ENCODE results near the gene GGN. TPM values are rescaled to one million over a fixed set of nuclear protein-coding genes. Genes with fewer than 3 reads are reported as not detected.

The GGN gene
- total RNA-seq, 1 experiment from 2014 or later, result 1.5 TPM

DNA sequence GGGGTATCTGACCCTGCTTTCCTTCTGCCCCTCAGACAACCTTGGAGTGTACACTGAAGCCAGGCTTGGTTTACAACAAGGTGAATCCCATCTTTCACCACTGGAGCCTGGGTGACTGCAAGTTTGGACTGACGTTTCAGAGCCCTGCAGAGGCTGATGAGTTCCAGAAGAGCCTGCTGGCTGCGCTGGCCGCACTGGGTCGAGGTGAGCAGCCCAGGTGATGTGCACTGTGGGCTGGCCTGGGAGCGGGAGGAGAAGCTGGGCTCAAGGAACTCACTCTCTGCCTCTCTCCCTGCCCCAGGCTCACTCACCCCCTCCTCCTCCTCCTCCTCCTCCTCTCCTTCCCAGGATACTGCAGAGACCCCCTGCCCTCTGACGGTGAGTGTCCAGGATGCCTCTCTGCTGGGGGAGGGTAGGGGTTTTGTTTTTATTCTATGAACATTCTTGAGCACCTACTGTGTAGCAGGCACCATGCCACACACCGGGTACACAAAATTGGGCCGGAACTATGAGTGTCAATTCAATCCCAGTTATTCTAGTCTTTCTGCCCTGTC is 4.2 kb upstream of the GGN start:
- DNase-seq, result no peak
- H3T11ph ChIP-seq (ENCODE audit: low read length), result no peak overlapping the region
- H3K23ac ChIP-seq (ENCODE audit: insufficient read length, low read depth, low read length), result no peak overlapping the region
- no peak overlapping the region for H2BK20ac ChIP-seq (ENCODE audit: low read depth, low read length, poor library complexity, severe bottlenecking)
- no peak overlapping the region for H3K27ac ChIP-seq (ENCODE audit: insufficient read length, low read depth, low read length)
- H3K4me2 ChIP-seq (ENCODE audit: insufficient read depth, insufficient read length, low read length), result no peak overlapping the region
- H3K27me3 ChIP-seq (ENCODE audit: insufficient read depth, low read length), result no peaks in the 10 kb centered on the region
- H4K20me1 ChIP-seq (ENCODE audit: control insufficient read depth, insufficient read depth, insufficient read length), result no peaks in the 10 kb centered on the region
- no peak overlapping the region for H2BK15ac ChIP-seq (ENCODE audit: low read depth, low read length)
- Mint-ChIP-seq H3K27ac (no peak overlapping the region), H3K9me3 (no peaks in the 10 kb centered on the region), H3K36me3 (ENCODE audit: insufficient read depth in 1 of 3, low read depth in 3 of 3) (peaks cover 26 to 45% (median 32%) of the 10 kb centered on the region in 3 experiments), H3K27me3 (ENCODE audit: low read depth) (peaks cover 19% of the 10 kb centered on the region), H3K4me3 (peak overlapping the region in 1 of 2 experiments; percentile 18; a peak in 1 of 5 replicates), H3K4me1 (peaks cover 45 to 53% of the 10 kb centered on the region in 2 experiments)
- no peak overlapping the region for H2BK12ac ChIP-seq (ENCODE audit: insufficient read length, low read depth, low read length)
- no peak overlapping the region for H3K9ac ChIP-seq (ENCODE audit: extremely low read depth, insufficient read length, low read length)
- H4K5ac ChIP-seq (ENCODE audit: insufficient read length, low read depth, low read length), result no peak overlapping the region
- no peaks in the 10 kb centered on the region; the same call in 1 of the 2 replicates for H3K4me1 ChIP-seq (ENCODE audit: insufficient read depth, low read length)
- H4K91ac ChIP-seq (ENCODE audit: insufficient read length, low read depth, low read length), result no peak overlapping the region
- no peak overlapping the region for H3K4ac ChIP-seq (ENCODE audit: low read depth, low read length)
- no CpG with 5 or more reads among the region's 8 CpGs for WGBS (ENCODE audit: extremely low coverage, insufficient read length, low lambda C conversion rate)
- no peaks in the 10 kb centered on the region for H3K9me3 ChIP-seq (ENCODE audit: control insufficient read depth, low read depth, low read length)
- no peak overlapping the region for H3K18ac ChIP-seq (ENCODE audit: insufficient read length, low read depth, low read length)
- no peak overlapping the region for H2BK120ac ChIP-seq (ENCODE audit: low read depth, low read length, poor library complexity, severe bottlenecking)
- H2AFZ ChIP-seq (ENCODE audit: low read length), result no peak overlapping the region
- H4K8ac ChIP-seq (replicated peaks; ENCODE audit: insufficient read length, low read depth, low read length), result no peak overlapping the region
- H3K23me2 ChIP-seq (ENCODE audit: insufficient read length, low read depth, low read length, poor library complexity, severe bottlenecking), result peaks cover 29% of the 10 kb centered on the region
- H3K56ac ChIP-seq (ENCODE audit: insufficient read length, low read depth, low read length), result no peak overlapping the region
- no peak overlapping the region for H2BK5ac ChIP-seq (ENCODE audit: insufficient read length, low read length)
- no peak overlapping the region for H2AK5ac ChIP-seq (ENCODE audit: insufficient read length, low read length)
- no peak overlapping the region for H3K14ac ChIP-seq (ENCODE audit: insufficient read depth, low read length)
- H3K79me1 ChIP-seq (ENCODE audit: insufficient read depth, low read depth, low read length, poor library complexity, severe bottlenecking), result no peaks in the 10 kb centered on the region
- TF ChIP-seq CTCF (conservative IDR thresholded peaks at IDR 0.05), result no peak
- no peaks in the 10 kb centered on the region; the same call in 1 of the 2 replicates for H3K79me2 ChIP-seq (ENCODE audit: insufficient read depth, low read length)

Data from H9 (cell line).